ENCODE data around the gene NDUFAF2.
"Not testable (repeated sequence)": the region's sequence is repeated elsewhere in the genome, so short reads cannot be mapped to it uniquely, and the experiment has no call there.

NDUFAF2 gene

DNA sequence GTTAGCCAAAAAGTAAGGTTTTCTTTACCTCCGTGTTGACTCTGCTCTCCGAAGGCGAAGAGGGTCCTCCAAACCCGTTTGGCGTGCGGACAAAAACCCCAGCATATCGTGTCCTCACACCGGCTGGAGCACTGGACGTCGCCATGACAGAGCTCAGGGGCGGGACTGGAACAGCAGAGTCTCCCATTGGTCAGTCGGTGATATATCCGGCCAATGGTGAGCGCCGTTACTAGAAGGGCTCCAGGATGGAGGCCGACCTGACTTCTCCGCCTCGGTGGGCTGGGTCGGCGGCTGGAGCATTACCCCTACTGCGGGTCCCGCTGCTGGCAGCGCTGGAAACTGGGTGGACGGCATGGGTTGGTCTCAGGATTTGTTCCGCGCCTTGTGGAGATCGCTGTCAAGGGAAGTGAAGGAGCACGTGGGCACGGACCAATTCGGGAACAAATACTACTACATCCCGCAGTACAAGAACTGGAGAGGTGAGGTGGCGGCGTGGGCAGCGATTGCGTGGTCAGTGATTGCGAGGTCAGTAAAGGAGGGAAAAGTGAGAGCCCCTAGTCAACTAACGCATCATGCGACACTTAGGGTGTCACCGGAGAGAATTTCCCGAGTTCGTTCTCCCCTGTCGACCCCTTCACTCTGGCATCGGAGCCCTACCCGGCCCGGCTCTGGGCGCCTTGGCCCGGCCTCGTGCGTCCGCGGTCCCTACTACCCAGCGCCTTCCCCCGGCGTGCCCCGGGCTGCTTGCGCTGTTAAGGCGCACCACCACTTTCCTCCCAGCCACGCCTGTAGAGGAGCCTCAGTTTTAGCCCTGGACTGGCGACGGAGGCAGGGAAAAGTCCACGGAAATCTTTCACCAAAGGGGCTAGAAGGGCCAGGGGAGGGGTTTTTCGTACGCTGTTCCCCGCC, at the start of gene NDUFAF2, which contains the start of gene ERCC8:
Gene NDUFAF2, plus strand, starts transcription at position 302 of the 909 bp plus-strand sequence. Its CDS starts 51 bp downstream, at position 353.
Gene ERCC8, minus strand, starts transcription at position 167 of the 909 bp plus-strand sequence. Its CDS starts 62 bp downstream, at position 105.
- DNase-seq (ENCODE audit: low read depth): peak; percentile 76

DNA sequence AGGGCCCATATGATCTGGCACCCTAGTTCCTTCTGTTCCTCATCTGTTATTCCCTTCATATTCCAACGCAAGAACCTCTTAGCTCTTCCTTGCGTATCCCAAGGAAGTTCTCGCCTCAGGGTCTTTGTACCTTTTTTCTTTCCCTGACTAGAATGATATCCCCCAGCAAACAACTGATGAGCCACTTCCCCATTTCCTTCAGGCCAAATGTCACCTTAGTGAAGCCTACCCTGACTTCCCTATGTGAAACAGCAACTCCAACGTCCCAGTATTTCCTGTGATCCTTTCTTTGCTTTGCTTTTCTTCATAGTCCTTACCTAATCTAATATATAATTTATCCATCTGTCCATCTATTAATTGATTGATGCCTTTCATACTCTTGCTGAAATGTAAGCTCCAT, 48.0 kb upstream of the NDUFAF2 start:
- no peak for DNase-seq (ENCODE audit: low read depth)

GRCh38 chr5:60903356-60903755, 41.6 kb upstream of the NDUFAF2 start:
- DNase-seq (ENCODE audit: low read depth): no peak

DNA sequence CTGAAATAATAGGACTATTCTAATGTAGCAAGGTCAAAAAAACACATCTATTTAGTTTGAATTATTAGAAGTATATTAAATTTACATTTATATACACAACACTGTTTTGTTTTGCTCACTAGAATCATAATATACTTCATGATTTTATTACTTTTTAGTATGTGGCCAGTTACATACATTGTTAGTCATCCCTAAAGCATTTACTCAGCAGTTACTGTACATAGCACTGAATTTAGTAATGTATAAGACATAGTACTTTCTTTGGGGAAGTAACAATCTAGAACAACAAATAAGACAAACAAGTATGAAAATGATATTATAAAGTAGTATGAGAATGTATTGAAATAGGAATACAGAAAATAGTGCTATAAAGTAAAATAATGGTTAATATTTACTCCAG, 28.4 kb upstream of the NDUFAF2 start:
- DNase-seq (ENCODE audit: low read depth): no peak

DNA sequence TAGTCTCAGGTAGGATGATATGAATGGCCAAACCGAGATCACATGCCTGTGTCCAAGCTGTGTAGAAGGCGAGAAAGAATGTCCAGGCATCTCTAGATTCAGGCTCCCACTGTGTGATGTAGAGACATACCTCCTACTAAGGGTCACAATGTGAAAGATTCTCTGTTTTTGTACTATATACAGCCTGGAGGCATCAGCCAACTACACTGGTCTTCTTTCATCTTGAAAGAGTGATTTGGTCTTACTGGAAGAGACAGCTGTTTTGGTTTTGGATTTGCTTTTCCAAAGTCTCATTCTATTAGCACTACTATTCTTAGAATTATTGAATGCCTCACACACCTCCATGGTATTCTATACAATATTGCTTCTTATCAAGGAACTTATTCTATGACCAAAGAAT, 26.5 kb upstream of the NDUFAF2 start:
- no peak for DNase-seq (ENCODE audit: low read depth)

DNA sequence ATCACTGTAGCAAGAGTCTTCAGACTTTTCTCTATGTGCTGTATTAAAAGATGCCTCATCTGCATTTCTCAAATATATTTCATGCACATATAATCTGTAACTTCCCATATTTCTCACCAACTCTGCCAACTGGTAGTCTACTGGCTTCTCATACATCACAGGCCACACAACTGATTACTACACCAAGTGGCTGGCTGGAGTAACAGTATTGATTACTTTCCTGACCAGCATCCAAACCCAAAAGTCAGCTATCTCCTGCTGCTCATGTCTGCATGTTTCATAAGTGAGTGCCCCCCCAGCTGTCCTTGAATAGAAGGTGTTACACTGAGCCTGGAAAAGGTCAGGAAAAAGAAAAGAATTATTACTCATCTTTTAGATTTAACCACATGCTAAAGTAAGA, 17.6 kb upstream of the NDUFAF2 start:
- no peak for DNase-seq (ENCODE audit: low read depth)

GRCh38 chr5:60929024-60929423, 16.0 kb upstream of the NDUFAF2 start:
- no peak for DNase-seq (ENCODE audit: low read depth)

DNA sequence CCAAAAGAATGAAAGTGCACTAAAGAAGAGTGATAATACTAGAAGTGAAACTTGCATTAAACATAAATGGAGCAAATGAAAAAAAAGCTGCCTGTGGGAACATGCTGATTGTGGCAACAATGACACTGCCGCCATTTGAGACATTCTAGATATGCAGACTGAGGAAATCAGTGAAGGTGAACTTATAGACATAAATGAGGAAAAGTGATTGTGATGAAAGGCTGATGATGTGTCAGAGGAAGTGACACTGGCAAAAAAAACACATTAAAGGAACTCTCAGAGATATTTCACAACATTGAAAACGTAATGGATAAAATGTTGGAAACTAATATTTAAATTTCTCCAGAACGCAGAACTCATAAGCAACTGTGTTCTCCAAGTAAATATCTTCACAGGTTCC, 1.4 kb upstream of the NDUFAF2 start:
- no peak for DNase-seq (ENCODE audit: low read depth)

- peak; percentile 11 for DNase-seq (ENCODE audit: low read depth)
These were observed 795 bp downstream of the NDUFAF2 start for GRCh38 chr5:60945813-60946187.

DNA sequence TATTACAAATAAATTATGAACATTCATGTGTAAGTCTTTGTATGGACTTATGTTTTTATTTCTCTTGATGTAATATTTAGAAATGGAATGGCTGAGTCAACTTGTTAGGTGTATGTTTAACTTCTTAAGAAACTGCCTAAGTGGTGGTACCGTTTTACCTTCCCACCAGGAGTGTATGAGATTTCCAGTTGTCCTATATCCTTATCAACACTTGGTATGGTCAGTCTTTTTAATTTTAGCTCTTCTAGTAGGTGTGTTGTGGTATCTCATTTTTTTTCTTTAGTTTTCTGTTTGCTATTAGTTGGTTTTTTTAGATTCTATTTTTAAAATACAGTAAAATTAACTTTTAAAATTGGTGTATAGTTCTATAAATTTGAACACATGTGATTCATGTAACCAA, 3.7 kb downstream of the NDUFAF2 start:
- DNase-seq (ENCODE audit: low read depth): no peak

- DNase-seq (ENCODE audit: low read depth): no peak
These were observed 10.2 kb downstream of the NDUFAF2 start for GRCh38 chr5:60955239-60955638.

DNA sequence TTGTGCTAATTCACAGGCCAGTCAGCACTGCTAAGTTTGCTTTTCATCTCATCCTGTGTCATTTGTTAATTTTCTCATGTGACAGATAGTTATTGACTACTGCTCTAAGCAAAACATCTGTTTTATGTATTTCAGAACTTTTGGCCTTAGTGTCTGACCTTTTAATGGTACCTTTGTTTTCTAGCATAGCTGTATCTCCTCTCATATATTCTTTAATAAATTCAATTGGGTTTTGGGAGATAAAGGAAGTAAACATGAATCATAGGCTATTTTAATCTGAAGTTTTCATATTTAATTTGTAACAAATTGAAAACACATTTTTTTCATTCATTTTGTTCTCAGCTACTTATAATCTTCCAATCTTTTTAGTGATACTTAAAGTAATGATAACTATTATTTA, 13.1 kb downstream of the NDUFAF2 start:
- no peak for DNase-seq (ENCODE audit: low read depth)

- no peak for DNase-seq (ENCODE audit: low read depth)
These were observed 13.7 kb downstream of the NDUFAF2 start for GRCh38 chr5:60958712-60959111.

- no peak for DNase-seq (ENCODE audit: low read depth)
These were observed 14.2 kb downstream of the NDUFAF2 start for GRCh38 chr5:60959156-60959555.

GRCh38 chr5:60960591-60960990, 15.6 kb downstream of the NDUFAF2 start:
- no peak for DNase-seq (ENCODE audit: low read depth)

DNA sequence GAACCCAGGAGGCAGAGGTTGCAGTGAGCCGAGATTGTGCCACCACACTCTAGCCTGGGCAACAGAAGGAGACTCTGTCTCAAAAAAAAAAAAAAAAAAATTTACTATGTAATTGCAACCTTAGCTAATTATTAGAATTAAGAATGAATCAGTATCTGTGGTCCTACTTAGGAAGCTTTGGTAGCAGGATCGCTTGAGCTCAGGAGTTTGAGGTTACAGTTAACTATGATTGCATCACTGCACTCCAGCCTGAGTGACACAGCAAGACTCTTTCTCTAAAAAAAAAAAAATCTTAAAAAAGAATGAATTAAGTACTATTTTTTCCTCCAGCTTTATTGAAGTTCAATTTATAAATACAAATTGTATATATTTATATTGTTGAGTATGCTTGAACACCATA, 16.7 kb downstream of the NDUFAF2 start:
- DNase-seq (ENCODE audit: low read depth): no peak

DNA sequence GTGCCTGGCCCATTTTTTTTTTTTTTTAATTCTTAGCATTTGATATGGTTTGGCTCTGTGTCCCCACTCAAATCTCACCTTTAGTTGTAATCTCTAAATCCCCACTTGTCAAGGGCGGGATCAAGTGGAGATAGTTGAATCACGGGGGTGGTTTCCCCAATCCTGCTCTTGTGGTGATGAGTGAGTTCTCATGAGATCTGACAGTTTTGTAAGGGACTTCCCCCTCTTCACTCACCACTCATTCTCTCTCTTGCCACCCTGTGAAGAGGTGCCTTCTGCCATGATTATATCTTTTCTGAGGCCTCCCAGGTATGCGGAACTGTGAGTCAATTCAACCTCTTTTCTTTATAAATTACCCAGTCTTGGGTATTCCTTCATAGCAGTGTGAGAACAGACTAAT, 27.2 kb downstream of the NDUFAF2 start:
- DNase-seq (ENCODE audit: low read depth): no peak

DNA sequence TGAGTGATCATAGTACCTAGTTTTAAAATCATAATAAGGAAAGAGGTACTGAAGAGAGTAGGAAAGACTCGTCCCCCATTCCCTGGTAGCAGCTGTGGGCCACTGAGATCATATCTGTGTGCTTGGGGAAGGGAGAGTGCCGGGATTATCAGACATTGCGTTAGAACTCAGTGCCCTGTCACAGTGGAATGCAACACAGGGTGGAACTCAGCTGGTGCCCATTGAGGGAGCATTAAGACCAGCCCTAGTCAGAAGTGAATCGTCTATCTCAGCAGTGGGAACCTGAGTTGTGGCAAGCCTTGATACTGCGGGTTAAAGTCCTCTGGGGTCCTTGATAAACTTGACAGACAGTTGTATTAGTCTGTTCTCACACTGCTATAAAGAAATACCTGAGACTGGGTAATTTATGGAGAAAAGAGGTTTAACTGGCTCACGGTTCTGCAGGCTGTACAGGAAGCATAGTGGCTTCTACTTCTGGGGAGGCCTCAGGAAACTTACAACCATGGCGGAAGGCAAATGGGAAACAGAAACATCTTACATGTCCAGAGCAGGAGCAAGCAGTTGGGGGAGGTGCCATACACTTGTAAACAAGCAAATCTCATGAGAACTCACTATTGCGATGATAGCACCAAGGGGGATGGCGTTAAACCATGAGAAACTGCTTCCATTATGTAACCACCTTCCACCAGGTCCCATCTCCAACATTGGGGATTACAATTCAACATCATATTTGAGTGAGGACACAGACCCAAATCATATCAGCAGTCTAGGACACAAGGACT, 33.1 kb downstream of the NDUFAF2 start:
- DNase-seq (ENCODE audit: low read depth): no peak

GRCh38 chr5:60978968-60979367, 34.0 kb downstream of the NDUFAF2 start:
- DNase-seq (ENCODE audit: low read depth): no peak

DNA sequence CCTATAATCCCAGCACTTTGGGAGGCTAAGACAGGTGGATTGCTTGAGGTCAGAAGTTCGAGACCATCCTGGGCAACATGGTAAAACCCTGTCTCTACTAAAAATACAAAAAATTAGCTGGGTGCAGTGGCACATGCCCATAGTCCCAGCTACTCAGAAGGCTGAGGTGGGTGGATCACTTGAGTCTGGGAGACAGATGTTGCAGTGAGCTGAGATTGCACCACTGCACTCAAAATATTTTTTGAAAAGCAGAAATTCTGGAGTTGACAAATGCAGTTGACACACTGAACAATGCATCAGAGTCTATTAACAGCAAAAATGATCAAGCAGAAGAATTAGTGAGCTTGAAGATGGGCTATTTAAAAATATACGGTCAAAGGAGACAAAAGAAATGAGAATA, 35.5 kb downstream of the NDUFAF2 start:
- DNase-seq (ENCODE audit: low read depth): no peak

DNA sequence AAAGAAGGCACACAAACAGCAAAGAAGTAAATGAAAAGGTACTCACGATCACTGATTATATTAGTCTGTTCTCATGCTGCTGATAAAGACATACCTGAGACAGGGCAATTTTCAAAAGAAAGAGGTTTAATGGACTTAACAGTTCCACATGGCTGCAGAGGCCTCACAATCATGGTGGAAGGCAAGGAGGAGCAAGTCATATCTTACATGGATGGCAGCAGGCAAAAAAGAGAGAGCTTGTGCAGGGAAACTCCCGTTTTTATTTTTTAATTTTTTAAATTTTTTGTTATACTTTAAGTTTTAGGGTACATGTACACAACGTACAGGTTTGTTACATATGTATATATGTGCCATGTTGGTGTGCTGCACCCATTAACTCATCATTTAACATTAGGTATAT, 37.1 kb downstream of the NDUFAF2 start:
- DNase-seq (ENCODE audit: low read depth): not testable (repeated sequence)

GRCh38 chr5:60989790-60990189, 44.8 kb downstream of the NDUFAF2 start:
- DNase-seq (ENCODE audit: low read depth): no peak

- DNase-seq (ENCODE audit: low read depth): no peak
These were observed 47.9 kb downstream of the NDUFAF2 start for GRCh38 chr5:60992871-60993270.
